Skeletal muscle tissue (tissue), 4 donors: ENCODE results near the gene SLC5A8. TPM values are rescaled to one million over a fixed set of nuclear protein-coding genes. Genes with fewer than 3 reads are reported as not detected.

Experiments used
- H3K27ac ChIP-seq: one replicate; pipeline ENCODE4 v1.7.0; 2013; ENCODE audit warnings: mild to moderate bottlenecking, low read depth, low read length, inconsistent platforms
- H3K27me3 ChIP-seq, 3 donors: one replicate each; pipeline ENCODE4 v1.7.0; 2013; ENCODE audit warnings: low read length in 3 of 3; ENCODE audit not compliant: control insufficient read depth in 3 of 3, insufficient read depth in 3 of 3
- H3K36me3 ChIP-seq, 3 donors: one replicate each; pipeline ENCODE4 v1.7.0; 2013; ENCODE audit warnings: low read length in 3 of 3; ENCODE audit not compliant: control insufficient read depth in 3 of 3, insufficient read depth in 3 of 3
- H3K4me1 ChIP-seq, 3 donors: one replicate each; pipeline ENCODE4 v1.7.0; 2013; ENCODE audit warnings: low read length in 3 of 3, mild to moderate bottlenecking in 3 of 3; ENCODE audit not compliant: control insufficient read depth in 3 of 3, insufficient read depth in 3 of 3
- H3K4me3 ChIP-seq, 3 donors: one replicate each; pipeline ENCODE4 v1.7.0; 2013; ENCODE audit warnings: low read length in 3 of 3
- H3K9ac ChIP-seq, 3 donors: one replicate each; pipeline ENCODE4 v1.7.0; 2013; ENCODE audit warnings: low read length in 3 of 3, mild to moderate bottlenecking in 3 of 3, moderate library complexity in 2 of 3, low read depth in 1 of 3
- H3K9me3 ChIP-seq, 3 donors: one replicate each; pipeline ENCODE4 v1.7.0; 2013; ENCODE audit warnings: low read length in 3 of 3; ENCODE audit not compliant: control insufficient read depth in 3 of 3
- total RNA-seq: library from RNA; depleted of rRNA; stranded (reverse); fragments of >200 nt; gene quantifications from one replicate; pipeline ENCODE4 v1.2.3, GENCODE V29; 2014
- donor health status: Osteomylitis.

The SLC5A8 gene
- total RNA-seq, 1 donor from 2014 or later: under 0.01 TPM

GRCh38 chr12:101230547-101230946 is 20.5 kb upstream of the SLC5A8 start:
- Histone ChIP-seq H3K9ac (no peak overlapping the region), H3K9me3 (no peaks in the 10 kb centered on the region), H3K27me3 (no peaks in the 10 kb centered on the region), H3K36me3 (no peaks in the 10 kb centered on the region), H3K4me3 (no peak overlapping the region), H3K4me1 (no peaks in the 10 kb centered on the region), H3K27ac (no peak overlapping the region)

GRCh38 chr12:101229841-101230241 is 19.8 kb upstream of the SLC5A8 start:
- H3K36me3 ChIP-seq: no peaks in the 10 kb centered on the region
- H3K9ac ChIP-seq: no peak overlapping the region
- H3K27ac ChIP-seq: no peak overlapping the region
- no peak overlapping the region for H3K4me3 ChIP-seq
- H3K27me3 ChIP-seq: no peaks in the 10 kb centered on the region
- no peaks in the 10 kb centered on the region for H3K4me1 ChIP-seq
- no peaks in the 10 kb centered on the region for H3K9me3 ChIP-seq

- Histone ChIP-seq H3K9ac (no peak overlapping the region), H3K27me3 (no peaks in the 10 kb centered on the region), H3K4me1 (no peaks in the 10 kb centered on the region), H3K9me3 (no peaks in the 10 kb centered on the region), H3K36me3 (no peaks in the 10 kb centered on the region), H3K4me3 (no peak overlapping the region), H3K27ac (no peak overlapping the region)
These were observed 11.3 kb upstream of the SLC5A8 start for GRCh38 chr12:101221301-101221700.

- H3K4me3 ChIP-seq: no peak overlapping the region
- H3K9ac ChIP-seq: no peak overlapping the region
- H3K27ac ChIP-seq: no peak overlapping the region
- H3K36me3 ChIP-seq: no peaks in the 10 kb centered on the region
- H3K27me3 ChIP-seq: no peaks in the 10 kb centered on the region
- no peaks in the 10 kb centered on the region for H3K4me1 ChIP-seq
- H3K9me3 ChIP-seq: no peaks in the 10 kb centered on the region
These were observed 6.8 kb upstream of the SLC5A8 start for GRCh38 chr12:101216810-101217209.

GRCh38 chr12:101207086-101207780 is 2.8 kb downstream of the SLC5A8 start:
- H3K4me3 ChIP-seq: no peak overlapping the region
- no peaks in the 10 kb centered on the region for H3K4me1 ChIP-seq
- H3K27ac ChIP-seq: no peak overlapping the region
- H3K9me3 ChIP-seq: no peaks in the 10 kb centered on the region
- H3K36me3 ChIP-seq: no peaks in the 10 kb centered on the region
- H3K27me3 ChIP-seq: peaks cover 12 to 23% (median 17%) of the 10 kb centered on the region in 3 donors
- H3K9ac ChIP-seq: no peak overlapping the region

- Histone ChIP-seq H3K27ac (no peak overlapping the region), H3K36me3 (no peaks in the 10 kb centered on the region), H3K9me3 (no peaks in the 10 kb centered on the region), H3K4me3 (no peak overlapping the region), H3K27me3 (peaks cover 11 to 18% (median 12%) of the 10 kb centered on the region in 3 donors), H3K9ac (no peak overlapping the region), H3K4me1 (no peaks in the 10 kb centered on the region)
These were observed 5.3 kb downstream of the SLC5A8 start for GRCh38 chr12:101204602-101205304.

GRCh38 chr12:101200824-101201223 is 9.2 kb downstream of the SLC5A8 start:
- Histone ChIP-seq H3K27me3 (no peaks in the 10 kb centered on the region), H3K9ac (no peak overlapping the region), H3K36me3 (no peaks in the 10 kb centered on the region), H3K4me1 (no peaks in the 10 kb centered on the region), H3K4me3 (no peak overlapping the region), H3K9me3 (no peaks in the 10 kb centered on the region), H3K27ac (no peak overlapping the region)

- H3K4me1 ChIP-seq: no peaks in the 10 kb centered on the region
- H3K9ac ChIP-seq: no peak overlapping the region
- no peak overlapping the region for H3K27ac ChIP-seq
- no peaks in the 10 kb centered on the region for H3K27me3 ChIP-seq
- H3K4me3 ChIP-seq: no peak overlapping the region
- H3K36me3 ChIP-seq: no peaks in the 10 kb centered on the region
- H3K9me3 ChIP-seq: no peaks in the 10 kb centered on the region
These were observed 9.9 kb downstream of the SLC5A8 start for GRCh38 chr12:101200145-101200544.

GRCh38 chr12:101186291-101186690 is 23.7 kb downstream of the SLC5A8 start:
- Histone ChIP-seq H3K27ac (no peak overlapping the region), H3K9ac (no peak overlapping the region), H3K9me3 (no peaks in the 10 kb centered on the region), H3K4me3 (no peak overlapping the region), H3K36me3 (no peaks in the 10 kb centered on the region), H3K4me1 (no peaks in the 10 kb centered on the region), H3K27me3 (no peaks in the 10 kb centered on the region)

- H3K36me3 ChIP-seq: no peaks in the 10 kb centered on the region
- H3K27me3 ChIP-seq: no peaks in the 10 kb centered on the region
- no peak overlapping the region for H3K27ac ChIP-seq
- no peak overlapping the region for H3K9ac ChIP-seq
- H3K4me3 ChIP-seq: no peak overlapping the region
- H3K4me1 ChIP-seq: no peaks in the 10 kb centered on the region
- no peaks in the 10 kb centered on the region for H3K9me3 ChIP-seq
These were observed 28.3 kb downstream of the SLC5A8 start for GRCh38 chr12:101181776-101182175.
